ENCODE measurements around the gene MAP3K5. TPM values are rescaled to one million over a fixed set of nuclear protein-coding genes. Genes with fewer than 3 reads are reported as not detected.
"Not testable (repeated sequence)": the region's sequence is repeated elsewhere in the genome, so short reads cannot be mapped to it uniquely, and the experiment has no call there.

MAP3K5 gene, protein sequence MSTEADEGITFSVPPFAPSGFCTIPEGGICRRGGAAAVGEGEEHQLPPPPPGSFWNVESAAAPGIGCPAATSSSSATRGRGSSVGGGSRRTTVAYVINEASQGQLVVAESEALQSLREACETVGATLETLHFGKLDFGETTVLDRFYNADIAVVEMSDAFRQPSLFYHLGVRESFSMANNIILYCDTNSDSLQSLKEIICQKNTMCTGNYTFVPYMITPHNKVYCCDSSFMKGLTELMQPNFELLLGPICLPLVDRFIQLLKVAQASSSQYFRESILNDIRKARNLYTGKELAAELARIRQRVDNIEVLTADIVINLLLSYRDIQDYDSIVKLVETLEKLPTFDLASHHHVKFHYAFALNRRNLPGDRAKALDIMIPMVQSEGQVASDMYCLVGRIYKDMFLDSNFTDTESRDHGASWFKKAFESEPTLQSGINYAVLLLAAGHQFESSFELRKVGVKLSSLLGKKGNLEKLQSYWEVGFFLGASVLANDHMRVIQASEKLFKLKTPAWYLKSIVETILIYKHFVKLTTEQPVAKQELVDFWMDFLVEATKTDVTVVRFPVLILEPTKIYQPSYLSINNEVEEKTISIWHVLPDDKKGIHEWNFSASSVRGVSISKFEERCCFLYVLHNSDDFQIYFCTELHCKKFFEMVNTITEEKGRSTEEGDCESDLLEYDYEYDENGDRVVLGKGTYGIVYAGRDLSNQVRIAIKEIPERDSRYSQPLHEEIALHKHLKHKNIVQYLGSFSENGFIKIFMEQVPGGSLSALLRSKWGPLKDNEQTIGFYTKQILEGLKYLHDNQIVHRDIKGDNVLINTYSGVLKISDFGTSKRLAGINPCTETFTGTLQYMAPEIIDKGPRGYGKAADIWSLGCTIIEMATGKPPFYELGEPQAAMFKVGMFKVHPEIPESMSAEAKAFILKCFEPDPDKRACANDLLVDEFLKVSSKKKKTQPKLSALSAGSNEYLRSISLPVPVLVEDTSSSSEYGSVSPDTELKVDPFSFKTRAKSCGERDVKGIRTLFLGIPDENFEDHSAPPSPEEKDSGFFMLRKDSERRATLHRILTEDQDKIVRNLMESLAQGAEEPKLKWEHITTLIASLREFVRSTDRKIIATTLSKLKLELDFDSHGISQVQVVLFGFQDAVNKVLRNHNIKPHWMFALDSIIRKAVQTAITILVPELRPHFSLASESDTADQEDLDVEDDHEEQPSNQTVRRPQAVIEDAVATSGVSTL (N-terminal part only)
- total RNA-seq, result 24.4 TPM
- long read RNA-seq, partial matches to known transcripts, result 15 of 25 reads
- long read RNA-seq, other reads (novel, unspliced or antisense), result 10 of 25 reads

- DNase-seq (ENCODE audit: low spot score), result peak; percentile 98
Measured at GRCh38 chr6:136792410-136793262, at the start of gene MAP3K5. Gene MAP3K5 (minus strand): TSS chr6:136792477. CDS start chr6:136792157, 320 bp downstream.

DNA sequence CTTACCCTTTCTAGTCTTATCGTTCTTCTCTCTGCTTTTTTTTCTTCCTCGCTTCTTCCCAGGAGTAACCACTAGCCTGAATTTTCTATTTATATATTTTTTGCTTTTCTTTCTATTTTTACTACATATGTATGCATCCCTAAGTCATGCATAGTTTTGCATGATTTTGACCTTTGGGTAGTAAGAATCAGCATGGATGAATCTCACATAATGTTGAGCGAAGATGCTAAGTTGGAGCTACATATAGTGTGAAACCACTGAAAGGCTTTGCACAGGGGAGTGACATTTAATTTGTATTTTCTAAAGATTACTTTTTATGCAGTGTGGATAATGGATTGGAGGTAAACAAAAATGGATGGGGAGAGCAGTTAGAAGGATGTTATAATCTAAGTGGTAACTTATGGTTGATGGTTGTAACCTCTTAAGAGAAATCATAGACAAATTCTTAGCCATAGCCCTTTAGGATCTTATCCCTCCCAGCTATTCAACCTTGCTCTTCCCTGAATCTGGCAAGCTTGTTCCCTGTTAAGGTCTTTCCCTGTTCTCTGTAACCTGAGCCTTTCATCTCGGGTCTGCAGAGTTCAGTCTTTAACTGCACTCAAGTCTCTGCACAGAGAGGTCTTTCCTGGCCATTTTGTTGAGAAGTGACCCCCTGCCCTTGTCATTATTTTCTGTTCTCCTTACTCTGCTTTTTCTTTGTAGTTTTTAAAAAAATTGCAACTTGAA, 48.2 kb upstream of the MAP3K5 start:
- no peak for DNase-seq (ENCODE audit: low spot score)

- no peak for DNase-seq (ENCODE audit: low spot score)
Measured at GRCh38 chr6:136831873-136832562, 39.7 kb upstream of the MAP3K5 start.

DNA sequence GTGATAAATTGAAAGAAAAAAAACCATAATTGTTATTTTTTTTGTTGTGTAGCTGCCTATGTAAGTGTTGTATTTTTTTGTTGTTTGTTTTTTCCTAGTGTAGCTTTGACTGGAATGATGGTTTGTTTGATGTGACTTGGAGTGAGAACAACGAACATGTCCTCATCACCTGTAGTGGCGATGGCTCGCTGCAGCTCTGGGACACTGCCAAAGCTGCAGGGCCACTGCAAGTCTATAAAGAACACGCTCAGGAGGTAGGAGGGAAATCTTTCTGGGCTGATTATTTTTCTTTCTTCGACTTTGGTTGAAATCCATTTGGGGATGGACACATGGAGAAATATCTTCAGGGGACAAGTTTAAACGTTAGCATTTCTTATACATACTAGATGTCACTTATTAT, 33.9 kb upstream of the MAP3K5 start:
- DNase-seq (ENCODE audit: low spot score), result no peak

DNA sequence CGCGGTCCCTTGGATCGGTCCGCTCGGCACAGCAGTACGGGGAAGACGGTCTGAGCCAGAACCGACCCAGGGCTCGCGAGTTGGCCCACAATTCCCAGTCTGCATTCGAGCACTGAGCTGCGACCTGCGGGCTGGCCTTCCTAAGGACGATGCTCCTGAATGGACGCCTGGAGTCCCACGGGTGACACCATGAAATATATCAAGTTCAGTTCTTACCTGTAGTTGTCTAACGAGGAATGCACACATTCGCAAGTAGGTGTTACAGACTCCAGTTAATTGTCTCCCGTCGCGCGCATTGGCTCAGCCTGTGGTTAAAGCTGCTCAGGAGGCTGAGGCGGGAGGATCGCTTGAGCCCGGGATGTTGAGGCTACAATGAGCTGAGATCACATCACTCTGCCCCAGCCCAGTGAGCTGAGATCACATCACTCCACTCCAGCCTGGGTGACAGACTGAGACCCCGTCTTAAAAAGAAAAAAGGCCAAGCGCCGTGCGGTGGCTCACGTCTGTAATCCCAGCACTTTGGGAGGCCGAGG, 30.9 kb upstream of the MAP3K5 start:
- DNase-seq (ENCODE audit: low spot score), result no peak

DNA sequence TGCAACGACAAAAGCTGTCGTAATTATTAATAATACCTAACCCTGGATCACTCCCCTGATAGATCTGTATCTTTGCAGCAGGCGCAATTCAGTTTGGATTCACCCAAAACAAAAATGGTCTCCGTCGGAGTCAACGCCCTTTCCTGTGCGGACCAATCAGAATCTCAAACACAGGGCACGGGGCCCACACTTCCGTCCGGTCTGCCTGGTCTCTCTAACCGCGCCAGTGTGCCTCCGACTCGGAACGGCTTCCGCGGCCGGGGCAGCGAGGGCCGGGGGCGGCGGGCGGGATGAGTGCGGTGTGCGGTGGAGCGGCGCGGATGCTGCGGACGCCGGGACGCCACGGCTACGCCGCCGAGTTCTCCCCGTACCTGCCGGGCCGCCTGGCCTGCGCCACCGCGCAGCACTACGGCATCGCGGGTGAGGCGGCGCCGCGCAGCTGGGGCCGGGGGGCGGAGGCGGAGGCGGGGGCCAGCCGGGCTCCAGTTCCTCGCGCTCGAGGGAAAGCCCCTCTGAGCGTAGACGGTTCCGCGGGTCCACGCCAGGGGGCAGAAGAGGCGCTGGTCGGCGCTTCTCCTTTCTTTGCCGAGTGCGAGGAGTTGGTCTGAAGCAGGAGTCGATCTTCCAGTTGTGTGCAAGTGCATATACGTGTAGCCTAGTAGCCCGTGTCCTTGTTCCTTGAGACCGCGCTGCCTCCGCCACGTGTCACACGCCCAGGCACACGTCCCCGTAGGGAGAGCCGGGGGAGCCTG, 30.3 kb upstream of the MAP3K5 start, which contains the start of gene PEX7:
Gene PEX7, plus strand, starts transcription at position 217 of the 752 bp plus-strand sequence. Its CDS starts 74 bp downstream, at position 291.
- peak; percentile 95 for DNase-seq (ENCODE audit: low spot score)

GRCh38 chr6:136822046-136822375, 29.7 kb upstream of the MAP3K5 start:
- no peak for DNase-seq (ENCODE audit: low spot score)

DNA sequence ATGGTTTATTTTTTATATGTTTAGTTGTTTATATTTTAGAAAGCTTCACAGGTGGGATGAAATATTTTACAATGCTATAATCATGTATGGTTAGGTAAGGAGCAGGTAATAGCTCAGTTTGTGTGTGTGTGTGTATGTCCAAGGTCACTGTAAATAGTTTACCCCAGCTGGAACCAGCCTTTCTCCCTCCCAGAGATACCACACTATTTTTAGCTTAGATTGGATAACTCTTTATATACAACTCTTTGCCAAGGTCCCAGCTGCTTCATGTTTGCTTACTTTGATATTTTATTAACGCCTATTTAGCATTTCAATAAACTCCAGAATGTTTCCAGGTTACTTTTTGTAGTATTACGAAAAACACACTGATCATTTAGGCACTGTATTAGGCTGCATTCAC, 28.3 kb upstream of the MAP3K5 start:
- no peak for DNase-seq (ENCODE audit: low spot score)

DNA sequence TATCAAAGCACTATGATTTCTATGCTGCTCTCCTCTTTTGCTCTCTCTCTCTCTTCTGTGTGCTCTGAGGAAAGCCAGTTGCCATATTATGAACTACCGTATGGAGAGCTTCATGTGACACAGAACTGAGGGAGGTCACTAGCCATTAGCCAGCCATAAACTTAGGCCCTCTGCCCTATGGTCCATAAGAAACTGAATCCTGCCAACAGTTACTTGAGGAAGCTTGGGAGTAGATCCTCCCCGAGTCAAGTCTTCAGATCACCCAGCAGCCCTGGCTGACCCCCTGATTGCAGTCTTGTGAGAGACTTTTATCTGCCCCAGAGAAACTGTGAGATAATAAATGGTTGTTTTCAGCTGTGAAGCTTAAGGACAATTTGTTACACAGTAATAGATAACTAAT, 24.4 kb upstream of the MAP3K5 start:
- DNase-seq (ENCODE audit: low spot score), result no peak

GRCh38 chr6:136815608-136816007, 23.3 kb upstream of the MAP3K5 start:
- not testable (repeated sequence) for DNase-seq (ENCODE audit: low spot score)

DNA sequence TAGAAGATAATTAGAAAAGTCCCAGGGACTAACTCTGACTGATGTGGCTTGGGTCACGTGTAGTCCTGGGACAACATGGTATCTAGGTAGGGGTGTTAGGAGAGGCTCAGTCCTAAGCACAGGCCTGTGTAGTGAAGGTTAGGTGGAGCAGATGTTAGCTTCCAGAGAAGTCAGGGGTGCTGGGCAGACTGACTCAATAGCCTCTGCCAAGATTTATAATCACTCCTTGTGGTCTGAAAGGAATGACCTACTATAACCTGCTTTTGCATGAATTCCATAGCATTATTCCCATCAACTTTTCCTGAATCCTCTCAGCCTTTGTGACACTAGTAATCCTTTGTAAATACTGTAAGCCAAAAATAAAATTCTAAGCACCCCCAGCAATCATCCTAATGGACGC, 19.9 kb upstream of the MAP3K5 start:
- DNase-seq (ENCODE audit: low spot score), result no peak

DNA sequence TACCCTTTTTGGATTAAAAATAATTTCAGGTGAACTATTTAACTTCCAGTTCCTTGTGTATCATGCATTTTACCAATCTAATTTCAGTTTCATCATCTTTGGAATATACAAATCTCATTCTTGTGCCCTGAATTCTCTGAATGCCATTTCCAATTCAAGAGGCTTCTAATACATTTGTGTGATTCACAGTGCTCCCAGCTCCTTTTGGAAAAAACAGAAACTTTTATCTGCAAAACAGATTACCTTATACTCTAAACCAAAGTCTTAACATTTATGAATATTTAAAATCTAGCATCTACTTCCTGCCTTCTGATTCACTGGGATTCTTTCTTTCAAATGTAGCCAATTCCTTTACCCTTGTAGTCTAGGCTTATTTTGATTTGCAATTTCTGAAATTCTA, 19.0 kb upstream of the MAP3K5 start:
- no peak for DNase-seq (ENCODE audit: low spot score)

DNA sequence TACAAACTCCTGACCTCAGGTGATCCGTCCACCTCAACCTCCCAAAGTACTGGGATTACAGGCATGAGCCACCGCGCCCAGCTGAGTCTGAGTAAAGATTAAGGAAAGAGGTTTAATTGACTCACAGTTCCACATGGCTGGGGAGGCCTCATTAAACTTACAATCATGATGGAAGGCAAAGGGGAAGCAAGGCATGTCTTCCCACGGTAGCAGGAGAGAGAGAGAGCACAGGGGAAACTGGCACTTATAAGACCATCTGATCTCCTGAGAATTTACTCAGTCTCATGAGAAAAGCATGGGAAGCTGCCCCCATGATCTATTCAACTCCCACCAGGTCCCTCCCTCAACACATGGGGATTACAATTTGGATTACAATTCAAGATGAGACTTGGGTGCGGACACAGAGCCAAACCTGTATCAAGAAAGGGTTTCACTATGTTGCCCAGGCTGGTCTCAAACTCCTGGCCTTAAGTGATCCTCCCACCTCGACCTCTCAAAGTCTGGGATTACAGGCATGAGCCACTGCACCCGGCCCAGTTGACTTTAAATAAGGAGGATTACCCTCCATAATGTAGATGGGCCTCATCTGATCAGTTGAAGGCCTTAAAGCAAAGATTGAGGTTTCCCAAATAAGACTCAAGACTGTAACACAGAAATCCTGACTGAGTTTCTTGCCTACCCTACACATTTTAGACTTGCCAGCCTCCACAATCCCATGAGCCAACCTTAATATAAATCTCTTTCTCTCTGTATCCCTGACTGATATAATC, 17.0 kb upstream of the MAP3K5 start:
- DNase-seq (ENCODE audit: low spot score), result no peak

DNA sequence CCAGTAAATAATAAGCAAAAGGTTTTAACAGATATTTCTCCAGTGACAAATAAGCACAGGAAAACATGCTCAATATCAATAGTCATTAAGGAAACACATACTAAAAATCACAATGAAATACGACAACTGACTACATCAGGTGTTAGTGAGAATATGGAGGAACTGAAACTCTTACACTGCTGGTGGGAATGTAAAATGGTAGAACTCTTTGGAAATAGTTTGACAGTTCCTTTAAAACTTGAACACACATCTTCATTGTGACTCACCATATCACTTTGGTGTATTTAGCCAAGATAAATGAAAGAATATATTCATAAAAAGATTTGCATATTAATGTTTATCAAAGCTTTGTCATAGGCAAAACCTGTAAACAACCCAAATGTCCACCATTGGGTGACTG, 11.3 kb upstream of the MAP3K5 start:
- no peak for DNase-seq (ENCODE audit: low spot score)

- DNase-seq (ENCODE audit: low spot score), result no peak
Measured at GRCh38 chr6:136801581-136801980, 9.3 kb upstream of the MAP3K5 start.

DNA sequence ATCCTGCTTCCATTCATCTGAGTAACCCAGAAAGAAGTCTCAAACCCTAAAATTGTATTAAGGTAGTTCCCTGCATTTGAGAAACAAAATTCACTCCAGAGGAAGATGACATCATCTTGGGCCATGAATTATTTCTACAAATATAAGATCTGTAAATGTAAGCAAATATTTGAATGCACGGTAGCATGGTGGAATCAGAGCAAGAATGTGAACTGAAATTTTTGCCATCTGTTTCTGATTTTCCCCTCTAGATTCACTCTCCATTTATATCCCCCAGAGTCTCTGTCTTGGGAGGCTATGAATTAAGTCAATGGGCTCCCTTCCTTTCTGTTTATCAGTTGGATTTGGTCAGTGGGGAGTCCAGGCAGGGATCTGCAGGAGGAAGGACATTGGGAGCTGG, 5.8 kb upstream of the MAP3K5 start:
- DNase-seq (ENCODE audit: low spot score), result no peak

GRCh38 chr6:136795996-136796395, 3.7 kb upstream of the MAP3K5 start:
- DNase-seq (ENCODE audit: low spot score), result no peak

Data from mesenteric fat pad (tissue), 1 donor.